ENCODE results near the gene MANSC4. TPM values are rescaled to one million over a fixed set of nuclear protein-coding genes. Genes with fewer than 3 reads are reported as not detected.

The MANSC4 gene
- total and polyA plus RNA-seq, 10 of the 15 experiments (the other 5 are each of a cell fraction or from before 2014, with no cell fraction given) = 0.18 to 0.21 (median 0.19) TPM; not detected in 7

DNA sequence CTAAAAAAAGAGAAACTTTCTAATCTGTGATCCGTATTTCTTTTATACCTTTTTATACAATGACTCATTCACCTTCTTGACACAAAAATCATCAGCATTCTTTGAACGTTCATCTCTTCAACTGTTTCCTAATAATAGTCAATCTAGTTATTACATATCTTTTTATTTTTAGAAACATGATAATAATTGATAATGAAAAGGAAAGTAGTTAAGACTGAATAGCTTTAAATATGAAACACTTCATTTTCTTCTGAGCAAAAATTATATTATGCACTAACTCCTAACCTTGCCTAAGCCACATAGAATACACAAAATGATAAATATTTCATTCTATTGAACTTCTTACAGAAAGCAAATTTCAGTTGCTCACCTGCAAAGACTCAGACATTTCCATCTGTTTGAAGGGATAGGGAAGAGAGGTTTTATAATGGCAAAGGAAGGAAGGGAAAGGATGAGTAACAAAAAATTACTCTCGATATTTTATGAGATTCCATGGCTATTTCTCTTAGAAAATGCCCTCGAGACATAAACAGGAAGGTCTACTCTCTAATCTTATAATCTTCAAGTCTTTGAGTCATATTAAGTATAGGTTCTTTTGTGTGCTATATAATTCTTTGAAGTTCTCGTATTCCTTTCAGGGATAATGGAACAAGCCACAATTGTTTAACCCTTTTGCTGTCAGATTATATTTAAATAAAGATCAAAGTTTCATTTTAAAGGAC lies 7.5 kb downstream of the MANSC4 start:
- intact Hi-C loops (cut with micrococcal nuclease; ENCODE audit: unreplicated experiment) (no loop called here), in situ Hi-C loops (cut with MboI) (no loop called here)
- Histone ChIP-seq H3K9ac (ENCODE audit: control insufficient read depth, insufficient read depth, low read length) (no peak overlapping the region), H3K27ac (ENCODE audit: control insufficient read depth, insufficient read depth) (no peak overlapping the region), H3K36me3 (ENCODE audit: control insufficient read depth in 2 of 2, insufficient read depth in 2 of 2, low read length in 1 of 2) (no peaks in the 10 kb centered on the region), H3K79me2 (ENCODE audit: control insufficient read depth, insufficient read depth, low read length) (no peaks in the 10 kb centered on the region), H3K9me3 (replicated peaks; ENCODE audit: control insufficient read depth, insufficient read depth, low read length) (no peaks in the 10 kb centered on the region), H3K27me3 (replicated peaks in 1 of 2; ENCODE audit: control insufficient read depth in 2 of 2, insufficient read depth in 2 of 2, low read length in 1 of 2) (no peaks in the 10 kb centered on the region), H3K4me1 (ENCODE audit: control insufficient read depth, insufficient read depth, low read length) (peaks cover 9% of the 10 kb centered on the region; the same call in 1 of the 2 replicates), H4K20me1 (ENCODE audit: control insufficient read depth, insufficient read depth) (no peaks in the 10 kb centered on the region), H2AFZ (ENCODE audit: control insufficient read depth, low read depth, low read length) (no peak overlapping the region), H3K4me3 (no peak overlapping the region), H3K4me2 (ENCODE audit: control insufficient read depth, insufficient read depth) (no peak overlapping the region)
- ATAC-seq = peak; percentile 43
- POLR2A ChIA-PET = interaction anchor here (0.6 kb wide), 1 partner anchor 15 kb away, joined by 3 read pairs; no protein-coding TSS in a partner anchor
- no peak for DNase-seq (ENCODE audit: low read depth, low spot score)
- TF ChIP-seq CREM (IDR thresholded peaks at IDR 0.05; ENCODE audit: low read depth) = no peak
- peak; percentile 31; the same call in 1 of the 2 replicates for TF ChIP-seq JUNB (IDR thresholded peaks at IDR 0.05)
- TF ChIP-seq NFIC (IDR thresholded peaks at IDR 0.05; ENCODE audit: low read depth, low read length) = peak; percentile 20; the same call in 1 of the 2 replicates
- SMC1A ChIA-PET (ENCODE audit: uncharacterized antibody, unreplicated experiment) = interaction anchor here (0.7 to 0.9 kb wide), 2 partner anchors 22 to 52 kb away, joined by 3 read pairs; no protein-coding TSS in a partner anchor
- 51% methylated on average over 5 of the region's 5 CpGs for WGBS (ENCODE audit: insufficient coverage, insufficient replicate concordance, low lambda C conversion rate, missing lambda C conversion rate)
- FAIRE-seq = no peak
- BruUV-seq (replicated peaks) = no TSS peak
- RAD21 ChIA-PET (ENCODE audit: unreplicated experiment) = no interaction called here
- CTCF ChIA-PET = interaction anchor here (0.7 to 2.1 kb wide), 2 partner anchors 49 to 167 kb away, joined by 4 to 6 read pairs; no protein-coding TSS in a partner anchor

DNA sequence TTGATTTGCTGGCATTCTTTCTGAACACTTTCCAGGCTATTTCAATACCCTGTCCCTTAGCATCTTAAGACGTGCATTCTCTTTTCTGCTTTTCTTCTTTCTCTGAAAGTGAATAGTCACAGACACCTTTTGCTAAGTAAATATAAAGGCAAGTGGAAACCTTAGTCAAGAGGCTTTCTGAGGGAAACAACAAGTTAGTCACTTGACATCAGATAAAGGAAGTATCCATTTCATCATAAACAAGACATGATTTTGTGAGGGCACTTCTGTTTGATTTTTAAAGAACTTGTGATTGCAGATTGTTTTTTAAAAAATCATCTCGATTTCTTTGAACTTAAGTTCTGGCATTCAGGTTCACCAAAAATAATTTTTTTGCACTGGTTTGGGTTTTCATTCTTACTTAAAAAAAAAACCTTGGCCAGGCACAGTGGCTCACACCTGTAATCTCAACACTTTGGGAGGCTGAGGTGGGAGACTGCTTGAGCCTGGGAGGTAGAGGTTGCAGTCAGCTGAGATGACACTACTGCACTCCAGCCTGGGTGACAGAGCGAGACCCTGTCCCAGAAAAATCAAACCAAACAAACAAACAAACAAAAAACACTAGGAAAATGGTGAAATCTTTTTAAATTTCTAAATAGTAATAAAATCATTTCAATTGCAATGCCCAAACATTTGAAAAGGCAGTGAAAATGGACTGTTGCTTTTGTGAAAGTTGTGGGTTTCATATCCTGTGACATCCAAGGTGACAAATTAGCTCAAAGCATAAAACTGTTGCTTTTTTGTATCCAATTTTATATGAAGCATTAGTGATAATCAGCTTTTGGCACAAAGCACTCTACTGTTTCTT lies 8.3 kb downstream of the MANSC4 start:
- DNase-seq (ENCODE audit: low read depth, low spot score) (no peak), ATAC-seq (peak; percentile 47), FAIRE-seq (peak; percentile 47)
- Histone ChIP-seq H3K4me3 (no peak overlapping the region), H3K4me1 (ENCODE audit: control insufficient read depth, insufficient read depth, low read length) (peaks cover 9% of the 10 kb centered on the region; the same call in 1 of the 2 replicates), H4K20me1 (ENCODE audit: control insufficient read depth, insufficient read depth) (no peaks in the 10 kb centered on the region), H3K27ac (ENCODE audit: control insufficient read depth, insufficient read depth) (no peak overlapping the region), H3K27me3 (replicated peaks in 1 of 2; ENCODE audit: control insufficient read depth in 2 of 2, insufficient read depth in 2 of 2, low read length in 1 of 2) (no peaks in the 10 kb centered on the region), H3K79me2 (ENCODE audit: control insufficient read depth, insufficient read depth, low read length) (no peaks in the 10 kb centered on the region), H2AFZ (ENCODE audit: control insufficient read depth, low read depth, low read length) (no peak overlapping the region), H3K36me3 (ENCODE audit: control insufficient read depth in 2 of 2, insufficient read depth in 2 of 2, low read length in 1 of 2) (no peaks in the 10 kb centered on the region), H3K9me3 (replicated peaks; ENCODE audit: control insufficient read depth, insufficient read depth, low read length) (no peaks in the 10 kb centered on the region), H3K4me2 (ENCODE audit: control insufficient read depth, insufficient read depth) (no peak overlapping the region), H3K9ac (ENCODE audit: control insufficient read depth, insufficient read depth, low read length) (no peak overlapping the region)
- in situ Hi-C loops (cut with MboI) (no loop called here), intact Hi-C loops (cut with micrococcal nuclease; ENCODE audit: unreplicated experiment) (no loop called here)
- 69% methylated on average over 3 of the region's 3 CpGs for WGBS (ENCODE audit: insufficient coverage, insufficient replicate concordance, low lambda C conversion rate, missing lambda C conversion rate)
- ChIA-PET RAD21 (ENCODE audit: unreplicated experiment) (no interaction called here), CTCF (interaction anchor here (0.6 to 2.1 kb wide), 4 partner anchors 38 to 800 kb away, joined by 4 to 6 read pairs (median 4); no protein-coding TSS in a partner anchor), SMC1A (ENCODE audit: uncharacterized antibody, unreplicated experiment) (interaction anchor here (0.7 to 0.9 kb wide), 2 partner anchors 23 to 51 kb away, joined by 3 read pairs; no protein-coding TSS in a partner anchor), POLR2A (interaction anchor here (0.6 kb wide), 1 partner anchor 16 kb away, joined by 3 read pairs; no protein-coding TSS in a partner anchor)
- BruUV-seq (replicated peaks) = no TSS peak
- TF ChIP-seq BCL11A (IDR thresholded peaks at IDR 0.05; ENCODE audit: low read depth, low read length) (no peak), RUNX3 (IDR thresholded peaks at IDR 0.05; ENCODE audit: low read length) (peak; percentile 33), PAX5 (IDR thresholded peaks at IDR 0.05; ENCODE audit: borderline replicate concordance, low read depth, low read length) (no peak), EGR1 (IDR thresholded peaks at IDR 0.05; ENCODE audit: borderline replicate concordance in 1 of 2, low read depth in 2 of 2, low read length in 2 of 2) (no peak)
- TF ChIP-seq, protein P1, sequence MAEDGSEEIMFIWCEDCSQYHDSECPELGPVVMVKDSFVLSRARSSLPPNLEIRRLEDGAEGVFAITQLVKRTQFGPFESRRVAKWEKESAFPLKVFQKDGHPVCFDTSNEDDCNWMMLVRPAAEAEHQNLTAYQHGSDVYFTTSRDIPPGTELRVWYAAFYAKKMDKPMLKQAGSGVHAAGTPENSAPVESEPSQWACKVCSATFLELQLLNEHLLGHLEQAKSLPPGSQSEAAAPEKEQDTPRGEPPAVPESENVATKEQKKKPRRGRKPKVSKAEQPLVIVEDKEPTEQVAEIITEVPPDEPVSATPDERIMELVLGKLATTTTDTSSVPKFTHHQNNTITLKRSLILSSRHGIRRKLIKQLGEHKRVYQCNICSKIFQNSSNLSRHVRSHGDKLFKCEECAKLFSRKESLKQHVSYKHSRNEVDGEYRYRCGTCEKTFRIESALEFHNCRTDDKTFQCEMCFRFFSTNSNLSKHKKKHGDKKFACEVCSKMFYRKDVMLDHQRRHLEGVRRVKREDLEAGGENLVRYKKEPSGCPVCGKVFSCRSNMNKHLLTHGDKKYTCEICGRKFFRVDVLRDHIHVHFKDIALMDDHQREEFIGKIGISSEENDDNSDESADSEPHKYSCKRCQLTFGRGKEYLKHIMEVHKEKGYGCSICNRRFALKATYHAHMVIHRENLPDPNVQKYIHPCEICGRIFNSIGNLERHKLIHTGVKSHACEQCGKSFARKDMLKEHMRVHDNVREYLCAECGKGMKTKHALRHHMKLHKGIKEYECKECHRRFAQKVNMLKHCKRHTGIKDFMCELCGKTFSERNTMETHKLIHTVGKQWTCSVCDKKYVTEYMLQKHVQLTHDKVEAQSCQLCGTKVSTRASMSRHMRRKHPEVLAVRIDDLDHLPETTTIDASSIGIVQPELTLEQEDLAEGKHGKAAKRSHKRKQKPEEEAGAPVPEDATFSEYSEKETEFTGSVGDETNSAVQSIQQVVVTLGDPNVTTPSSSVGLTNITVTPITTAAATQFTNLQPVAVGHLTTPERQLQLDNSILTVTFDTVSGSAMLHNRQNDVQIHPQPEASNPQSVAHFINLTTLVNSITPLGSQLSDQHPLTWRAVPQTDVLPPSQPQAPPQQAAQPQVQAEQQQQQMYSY (CRISPR knock-in tag; IDR thresholded peaks at IDR 0.05) = no peak
- TF ChIP-seq, protein P2, sequence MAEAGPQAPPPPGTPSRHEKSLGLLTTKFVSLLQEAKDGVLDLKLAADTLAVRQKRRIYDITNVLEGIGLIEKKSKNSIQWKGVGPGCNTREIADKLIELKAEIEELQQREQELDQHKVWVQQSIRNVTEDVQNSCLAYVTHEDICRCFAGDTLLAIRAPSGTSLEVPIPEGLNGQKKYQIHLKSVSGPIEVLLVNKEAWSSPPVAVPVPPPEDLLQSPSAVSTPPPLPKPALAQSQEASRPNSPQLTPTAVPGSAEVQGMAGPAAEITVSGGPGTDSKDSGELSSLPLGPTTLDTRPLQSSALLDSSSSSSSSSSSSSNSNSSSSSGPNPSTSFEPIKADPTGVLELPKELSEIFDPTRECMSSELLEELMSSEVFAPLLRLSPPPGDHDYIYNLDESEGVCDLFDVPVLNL (IDR thresholded peaks at IDR 0.05; ENCODE audit: low read depth, low read length) = no peak

Measured in GM12878 (cell line).